GM12878 (cell line): ENCODE data around the gene RAC3. TPM values are rescaled to one million over a fixed set of nuclear protein-coding genes. Genes with fewer than 3 reads are reported as not detected.

ENCODE experiments used
- CBX3 ChIP-seq: fragments of 200-600 bp; sonication (generic); IDR thresholded peaks from 2 replicates; pipeline ENCODE4 v1.6.1; 2016; ENCODE audit warnings: low read depth, borderline replicate concordance
- CREB1 ChIP-seq: IDR thresholded peaks from 2 replicates; pipeline ENCODE4 v1.6.1; 2012; ENCODE audit warnings: low read depth, mild to moderate bottlenecking, inconsistent platforms
- ELK1 ChIP-seq: IDR thresholded peaks from 2 replicates; pipeline ENCODE4 v1.6.1; 2012; ENCODE audit warnings: low read depth, low read length, improper control_type of control experiment
- ETV6 ChIP-seq, 2 experiments: fragments of 450-650 bp in 1 of 2; IDR thresholded peaks in 1 of 2; conservative IDR thresholded peaks in 1 of 2; 2 replicates each; pipeline ENCODE4 v1.6.1; 2014; ENCODE audit warnings: antibody characterized with exemption in 1 of 2, borderline replicate concordance in 1 of 2, low read depth in 1 of 2, mild to moderate bottlenecking in 1 of 2, moderate library complexity in 1 of 2
- FOXK2 ChIP-seq: fragments of 450-650 bp; IDR thresholded peaks from 2 replicates; pipeline ENCODE4 v1.6.1; 2017; ENCODE audit warnings: mild to moderate bottlenecking, moderate library complexity
- GATAD2B ChIP-seq: fragments of 450-650 bp; conservative IDR thresholded peaks from 2 replicates; pipeline ENCODE4 v1.6.1; 2017; ENCODE audit warnings: low read depth, mild to moderate bottlenecking, moderate library complexity
- HDAC2 ChIP-seq: fragments of 200-600 bp; sonication (generic); IDR thresholded peaks from 2 replicates; pipeline ENCODE4 v1.6.1; 2017
- HDGF ChIP-seq: fragments of 450-650 bp; IDR thresholded peaks from 2 replicates; pipeline ENCODE4 v1.6.1; 2016; ENCODE audit warnings: antibody characterized with exemption
- IKZF1 ChIP-seq: fragments of 450-650 bp; conservative IDR thresholded peaks from 2 replicates; pipeline ENCODE4 v1.6.1; 2017; ENCODE audit warnings: antibody characterized with exemption, mild to moderate bottlenecking
- MTA2 ChIP-seq: fragments of 450-650 bp; IDR thresholded peaks from 2 replicates; pipeline ENCODE4 v1.6.1; 2016; ENCODE audit warnings: low read depth, mild to moderate bottlenecking, moderate library complexity
- NFYA ChIP-seq: IDR thresholded peaks from 2 replicates; pipeline ENCODE4 v1.6.1; 2011; ENCODE audit warnings: low read depth, mild to moderate bottlenecking, low read length, improper control_type of control experiment, borderline replicate concordance
- PML ChIP-seq: IDR thresholded peaks from 2 replicates; pipeline ENCODE4 v1.6.1; 2012; ENCODE audit warnings: low read length, inconsistent platforms
- POLR2A ChIP-seq: IDR thresholded peaks from 2 replicates; pipeline ENCODE4 v1.6.1; 2011; ENCODE audit warnings: low read depth, mild to moderate bottlenecking, low read length
- POLR2AphosphoS2 ChIP-seq: IDR thresholded peaks from 2 replicates; pipeline ENCODE4 v1.6.1; 2011; ENCODE audit warnings: low read depth, mild to moderate bottlenecking, low read length, improper control_type of control experiment, moderate library complexity
- RELA ChIP-seq: fragments of 450-650 bp; IDR thresholded peaks from 2 replicates; pipeline ENCODE4 v1.8.0; 2014; ENCODE audit warnings: borderline replicate concordance; ENCODE audit not compliant: partially characterized antibody
- SMAD1 ChIP-seq: fragments of 450-650 bp; IDR thresholded peaks from 2 replicates; pipeline ENCODE4 v1.6.1; 2018; ENCODE audit warnings: mild to moderate bottlenecking, low read depth; ENCODE audit not compliant: partially characterized antibody
- TAF1 ChIP-seq: IDR thresholded peaks from 2 replicates; pipeline ENCODE4 v1.6.1; 2011; ENCODE audit warnings: mild to moderate bottlenecking, low read depth, low read length, borderline replicate concordance
- ZBTB33 ChIP-seq: fragments of 450-650 bp; IDR thresholded peaks from 2 replicates; pipeline ENCODE4 v1.6.1; 2017; ENCODE audit warnings: mild to moderate bottlenecking
- ZNF687 ChIP-seq: fragments of 450-650 bp; IDR thresholded peaks from 2 replicates; pipeline ENCODE4 v1.6.1; 2017; ENCODE audit warnings: mild to moderate bottlenecking, moderate library complexity
- polyA plus RNA-seq, 11 experiments: library from polyadenylated mRNA; depleted of rRNA in 4 of 11; unstranded in 6 of 11; stranded (reverse) in 5 of 11; fragments of >200 nt; fragmentation: Nextera tagmentation in 4 of 11; fragmentation: Illumina TruSeq in 1 of 11; extraction: Ambion mirVana in 4 of 11; extraction: Trizol in 1 of 11; gene quantifications; 1 replicate in 1 of 11; 2 replicates in 10 of 11; pipeline versions ENCODE4 v1.2.1 to v1.2.3, GENCODE V29; 2011 to 2016; ENCODE audit warnings: inconsistent platforms in 2 of 11, missing spikeins in 2 of 11, low read depth in 1 of 11
- total RNA-seq, 4 experiments: library from RNA; depleted of rRNA in 3 of 4; stranded (reverse); fragments of >200 nt in 3 of 4; fragmentation: Illumina TruSeq in 1 of 4; extraction: Trizol in 1 of 4; gene quantifications; 2 replicates each; pipeline versions ENCODE4 v1.2.1 to v1.2.3, GENCODE V29; 2013 to 2021
- TF ChIP-seq, protein P1 (sequence below): IDR thresholded peaks from 2 replicates; pipeline ENCODE4 v1.6.1; 2012; ENCODE audit warnings: low read depth, low read length, improper control_type of control experiment

Gene RAC3
- total and polyA plus RNA-seq, 10 of the 15 experiments (the other 5 are each of a cell fraction or from before 2014, with no cell fraction given): 0.11 to 32.9 (median 6.7) TPM

DNA sequence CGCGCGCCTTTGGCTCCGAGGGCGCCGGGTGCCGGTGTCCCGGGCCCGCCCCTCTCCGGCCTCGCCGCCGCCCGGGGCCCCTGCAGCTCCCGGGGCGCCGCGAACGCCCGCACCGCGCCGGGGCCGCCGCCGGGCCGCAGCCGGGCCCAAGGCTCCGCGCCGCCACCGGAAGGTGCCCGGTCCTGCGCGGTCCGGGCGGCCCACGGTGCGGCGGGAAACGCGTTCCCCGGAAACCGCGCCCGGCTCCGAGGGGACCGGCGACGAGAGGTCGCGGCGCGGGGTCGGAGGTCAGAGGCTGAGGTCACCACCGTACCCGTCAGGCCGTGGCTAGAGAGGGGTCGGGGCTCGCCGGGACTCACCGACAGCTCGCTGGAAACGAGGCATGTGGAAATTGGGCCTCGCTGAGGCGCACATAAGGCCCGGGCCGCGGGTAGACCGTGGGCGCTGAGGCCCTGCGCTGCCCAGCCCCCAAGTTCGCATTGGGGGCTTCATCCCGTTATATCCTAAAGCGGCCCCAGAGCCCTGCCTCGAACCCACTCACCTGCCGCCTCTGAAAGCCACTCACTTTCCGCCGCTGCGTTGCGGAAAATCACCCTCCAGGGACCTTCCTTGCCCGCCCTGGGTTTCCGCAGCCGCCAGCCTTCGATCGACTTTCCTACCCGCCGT, 34.3 kb downstream of the RAC3 start, which contains the start of gene DUS1L (continued):
- TF ChIP-seq POLR2A (peak; percentile 75), MTA2 (peak; percentile 88), FOXK2 (no peak), CREB1 (peak; percentile 65), IKZF1 (peak; percentile 94), CBX3 (no peak), HDGF (0 out of 2 replicates have a peak, but pooled peaks have one; percentile 26), GATAD2B (peak; percentile 93), POLR2AphosphoS2 (peak; percentile 82), NFYA (no peak), ZBTB33 (peak; percentile 47; the same call in 1 of the 2 replicates), RELA (peak; percentile 81), ZNF687 (peak; percentile 97), TAF1 (peak; percentile 90; the same call in 1 of the 2 replicates), HDAC2 (no peak), ETV6 (conservative IDR thresholded peaks at IDR 0.05 in 1 of 2, IDR thresholded peaks at IDR 0.05 in 1 of 2; ENCODE audit: borderline replicate concordance in 1 of 2, low read depth in 1 of 2) (no peak), SMAD1 (no peak), ELK1 (peak; percentile 77), PML (no peak)
- TF ChIP-seq, protein P1, sequence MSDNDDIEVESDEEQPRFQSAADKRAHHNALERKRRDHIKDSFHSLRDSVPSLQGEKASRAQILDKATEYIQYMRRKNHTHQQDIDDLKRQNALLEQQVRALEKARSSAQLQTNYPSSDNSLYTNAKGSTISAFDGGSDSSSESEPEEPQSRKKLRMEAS: peak; percentile 70; the same call in 1 of the 2 replicates
